Stimulated activated CD8-positive, alpha-beta memory T cell treated with anti-CD3 and anti-CD28 coated beads, Interleukin-12 subunit alpha, Interleukin-12 subunit beta, amount 100 ng/mL, for 24 hours (primary cell): ENCODE results near the gene TMTC2.

Experiments
- DNase-seq: peaks from one replicate; pipeline ENCODE4 v3.0.0-alpha.2; 2020; ENCODE audit errors: extremely low read depth

Gene TMTC2

DNA sequence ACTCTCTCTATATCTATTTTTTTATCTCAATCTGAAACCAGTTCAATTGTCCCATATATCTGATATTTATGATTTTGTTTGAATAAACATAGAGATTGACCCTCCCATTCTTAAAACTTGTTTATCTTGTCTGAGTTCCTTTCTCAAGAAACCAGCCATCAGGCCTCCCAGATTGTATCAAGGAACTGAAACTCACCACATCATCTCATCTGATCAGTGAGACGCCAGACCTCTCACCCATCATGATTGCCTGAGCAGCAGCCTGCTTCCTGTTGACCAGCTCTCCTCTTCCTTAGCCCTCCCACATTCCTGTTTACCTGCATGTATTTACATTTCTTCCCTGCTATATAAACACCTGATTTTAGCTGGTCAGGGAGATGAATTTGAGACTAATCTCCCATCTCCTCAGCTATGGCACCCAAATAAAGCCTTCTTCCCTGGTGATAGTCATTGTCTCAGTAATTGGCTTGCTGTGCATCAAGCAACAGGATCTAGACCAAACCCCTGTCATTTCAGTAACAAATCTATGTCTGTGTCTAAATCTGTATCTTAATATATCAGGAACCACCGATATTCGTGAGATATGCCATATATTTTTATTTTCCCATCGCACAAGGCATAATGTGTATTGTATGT, 323.6 kb downstream of the TMTC2 start:
- DNase-seq, result no peak

DNA sequence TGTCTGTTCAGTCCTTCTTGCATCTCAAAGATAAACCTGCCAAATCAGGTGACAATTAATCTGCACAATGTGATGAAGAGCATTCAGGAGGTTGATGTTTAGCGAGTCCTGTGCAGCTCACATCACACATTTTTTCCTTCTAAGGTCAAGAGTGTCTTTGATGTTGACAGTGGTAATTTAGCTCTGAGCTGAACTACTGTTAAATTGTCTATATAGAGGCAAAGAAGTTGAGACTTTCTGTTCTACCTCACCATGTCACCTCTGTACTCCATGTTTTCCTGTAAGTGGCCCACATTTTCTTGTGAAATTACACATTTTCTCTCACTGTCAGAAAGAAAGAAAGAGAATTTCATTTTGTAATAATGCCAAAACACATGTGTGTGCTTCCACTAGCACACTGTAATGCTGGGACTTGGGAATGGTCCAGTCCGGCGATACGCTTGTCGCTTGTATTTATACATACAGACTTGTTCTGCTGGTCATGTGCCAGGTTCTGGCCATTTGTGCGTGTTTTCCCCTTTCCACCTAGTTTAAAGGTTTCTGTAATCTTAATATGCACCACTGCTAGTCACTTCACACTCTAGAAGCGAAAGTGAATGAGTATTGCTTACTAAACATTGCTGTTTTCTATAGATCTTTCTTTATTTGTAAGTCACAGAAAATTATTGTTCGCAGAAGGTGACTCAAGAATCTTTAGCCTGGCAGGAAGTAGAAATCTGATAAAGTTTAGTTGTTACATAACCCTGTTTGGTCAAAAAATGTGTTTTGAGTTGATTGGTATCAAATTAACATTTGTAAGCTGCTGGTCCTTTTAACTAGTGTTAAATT, 328.9 kb downstream of the TMTC2 start:
- DNase-seq, result no peak

DNA sequence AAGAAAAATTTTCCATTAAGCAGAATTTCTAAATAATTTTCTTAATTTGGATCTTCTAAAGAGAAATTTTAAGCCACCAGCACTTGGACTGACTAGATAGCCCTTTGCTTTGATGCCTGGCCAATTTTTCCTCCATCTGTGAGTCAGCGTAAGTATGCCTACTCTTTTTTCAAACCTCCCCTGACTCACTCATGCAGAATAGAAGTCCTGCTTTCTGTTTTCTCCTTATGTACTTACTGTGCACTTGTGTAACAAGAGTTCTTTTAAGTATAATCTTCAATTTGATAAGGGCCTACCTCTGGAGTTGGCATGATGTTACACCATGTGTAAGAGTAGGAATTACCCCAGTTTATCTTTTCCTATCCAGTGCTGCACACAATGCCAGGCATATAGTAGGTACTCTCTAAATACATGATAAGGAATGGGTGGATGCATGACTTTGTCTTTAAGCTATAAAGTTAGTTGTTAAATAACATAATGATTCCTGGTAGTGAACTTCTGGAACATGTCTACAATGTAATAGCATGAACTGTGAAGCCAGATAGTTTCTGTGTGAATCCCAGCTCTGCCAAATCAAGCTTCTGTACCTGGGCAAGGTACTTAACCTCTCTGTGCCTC, 329.6 kb downstream of the TMTC2 start:
- no peak for DNase-seq

DNA sequence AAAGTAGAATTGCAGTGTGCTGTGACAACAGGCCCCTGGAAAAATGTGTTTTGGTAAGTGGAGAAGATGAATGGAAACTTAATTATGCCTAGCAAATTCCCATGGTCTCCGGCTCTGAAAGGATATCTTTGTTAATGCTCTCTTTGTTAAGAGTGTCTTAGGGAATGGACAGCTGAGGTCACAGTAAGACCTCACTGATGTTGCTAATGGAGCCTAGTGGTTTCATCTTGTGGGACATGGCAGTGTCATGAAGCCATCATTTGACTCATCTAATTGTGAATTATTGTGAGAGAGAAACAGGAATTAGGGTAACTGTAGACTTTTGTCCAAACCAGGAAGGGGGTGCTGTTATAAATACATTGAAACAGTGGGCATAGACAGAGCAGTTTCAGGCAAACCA, 330.3 kb downstream of the TMTC2 start:
- DNase-seq, result no peak

DNA sequence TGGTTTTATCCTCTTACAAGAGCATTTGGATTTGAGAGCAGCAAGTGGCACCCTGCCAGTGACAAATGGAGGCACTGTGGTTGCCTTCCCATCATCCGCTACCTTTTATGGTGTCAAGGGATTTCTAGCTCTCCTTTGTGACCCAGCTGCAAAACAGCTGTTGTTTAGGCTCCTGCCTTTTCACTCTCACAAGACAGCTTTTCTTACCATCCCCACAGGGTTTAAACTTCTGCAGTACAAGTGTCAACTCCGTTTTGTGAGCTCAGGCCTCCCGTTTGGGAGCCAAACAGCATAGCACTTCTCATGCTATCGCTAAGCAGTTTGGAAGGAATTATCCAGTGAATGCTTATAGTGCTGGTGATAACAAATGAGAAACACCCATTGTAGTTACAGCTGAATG, 331.4 kb downstream of the TMTC2 start:
- DNase-seq, result no peak

DNA sequence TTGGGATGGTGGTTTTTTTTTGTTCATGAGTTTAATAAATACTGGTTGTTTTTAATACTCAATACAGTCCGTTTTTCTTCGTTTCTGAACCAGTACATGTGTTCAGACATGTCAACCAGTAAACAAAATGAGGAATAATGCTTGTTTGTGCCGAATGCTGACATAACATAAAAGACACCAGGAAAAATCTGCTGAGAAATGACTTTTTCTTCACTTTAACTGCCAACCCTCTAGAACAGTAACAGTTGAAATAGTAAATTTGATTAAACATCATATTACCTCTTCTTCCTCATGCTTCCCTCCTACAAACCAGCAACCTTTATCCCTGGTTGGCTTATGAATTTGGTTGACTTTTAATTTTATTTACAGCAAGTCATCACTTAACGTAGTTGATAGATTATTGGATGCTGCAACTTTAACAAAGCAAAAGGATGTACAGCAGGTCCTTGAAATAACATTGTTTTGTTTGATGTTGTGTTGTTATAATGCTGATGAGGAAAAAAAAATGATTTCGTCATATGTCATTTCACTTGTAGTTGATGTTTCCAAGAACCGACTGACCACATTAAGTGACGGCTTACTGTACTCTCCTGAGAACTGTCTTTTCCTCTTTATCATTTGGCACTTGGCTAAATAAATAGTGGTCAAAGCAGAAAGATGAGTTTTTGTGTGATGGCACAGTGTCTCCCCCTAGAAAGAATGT, 340.5 kb downstream of the TMTC2 start:
- DNase-seq, result no peak

DNA sequence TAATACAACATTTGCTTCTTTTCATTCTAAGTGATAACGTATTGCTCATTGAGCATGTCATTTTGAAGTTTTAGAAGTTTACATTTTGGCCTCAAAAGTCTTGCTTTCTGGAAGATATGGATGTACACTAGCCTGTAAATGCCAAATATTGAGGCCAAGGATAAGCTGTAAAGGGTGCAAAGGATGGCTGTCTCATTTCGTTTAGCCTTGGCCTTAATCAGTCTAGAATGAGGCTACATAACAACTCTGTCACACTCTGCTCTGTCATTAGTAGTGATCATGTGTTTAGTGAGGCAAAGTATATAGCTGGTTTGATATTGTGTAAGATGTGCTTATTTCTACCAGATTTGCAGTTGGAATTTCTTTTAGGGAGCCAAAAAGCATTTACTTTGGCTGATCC, 344.5 kb downstream of the TMTC2 start:
- no peak for DNase-seq

DNA sequence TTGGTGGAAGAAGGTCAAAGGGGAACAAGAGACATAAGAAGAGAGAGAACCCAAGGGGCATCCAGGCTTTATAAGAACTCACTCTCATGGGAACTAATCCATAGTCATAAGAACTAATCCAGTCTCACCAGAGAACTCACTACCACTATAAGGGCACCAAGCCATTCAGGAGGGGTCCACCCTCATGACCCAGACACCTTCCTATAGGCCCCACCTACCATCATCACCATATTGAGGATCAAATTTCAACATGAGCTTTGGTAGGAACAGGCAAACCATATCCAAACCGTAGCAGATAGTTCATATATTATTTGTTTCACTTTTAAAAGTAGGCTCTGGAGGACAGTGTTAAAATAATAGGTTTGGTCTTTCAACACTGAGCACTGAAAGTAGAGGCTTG, 350.1 kb downstream of the TMTC2 start:
- DNase-seq, result no peak

DNA sequence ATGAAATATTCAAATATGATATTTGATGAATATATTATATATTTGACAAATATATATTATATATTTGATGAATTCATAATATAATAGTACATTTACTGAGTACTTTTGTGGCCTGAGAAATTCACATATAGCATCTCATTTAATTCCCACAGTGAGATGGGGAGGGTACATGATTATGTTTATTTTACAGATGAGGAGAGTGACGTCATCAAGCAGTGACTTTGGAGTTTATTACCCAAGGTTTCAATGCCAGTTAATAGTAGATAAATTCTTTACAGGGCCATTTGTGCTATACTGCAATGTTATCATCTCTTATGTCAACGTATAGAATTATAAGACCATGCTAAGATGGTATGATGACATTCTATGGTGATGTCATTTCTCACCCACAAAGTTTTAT, 352.7 kb downstream of the TMTC2 start:
- no peak for DNase-seq

DNA sequence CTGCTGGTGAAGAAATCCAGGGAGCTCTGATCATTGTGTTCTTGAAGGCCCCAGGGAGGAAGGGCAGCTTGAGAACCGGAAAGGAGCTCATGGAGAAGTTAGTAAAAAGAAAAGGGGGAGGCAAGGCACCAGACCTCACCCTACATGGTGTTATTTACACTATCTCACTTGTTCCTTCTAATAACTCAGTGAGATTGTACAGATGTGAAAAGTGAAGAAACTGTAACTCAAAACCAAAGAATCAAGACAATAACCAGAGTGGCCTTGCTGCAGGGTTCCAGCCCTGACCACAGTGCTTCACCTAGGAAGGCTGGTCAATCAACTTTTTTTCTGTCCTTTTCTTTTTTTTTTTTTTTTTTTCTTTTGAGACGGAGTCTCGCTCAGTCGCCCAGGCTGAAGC, 353.6 kb downstream of the TMTC2 start:
- no peak for DNase-seq

DNA sequence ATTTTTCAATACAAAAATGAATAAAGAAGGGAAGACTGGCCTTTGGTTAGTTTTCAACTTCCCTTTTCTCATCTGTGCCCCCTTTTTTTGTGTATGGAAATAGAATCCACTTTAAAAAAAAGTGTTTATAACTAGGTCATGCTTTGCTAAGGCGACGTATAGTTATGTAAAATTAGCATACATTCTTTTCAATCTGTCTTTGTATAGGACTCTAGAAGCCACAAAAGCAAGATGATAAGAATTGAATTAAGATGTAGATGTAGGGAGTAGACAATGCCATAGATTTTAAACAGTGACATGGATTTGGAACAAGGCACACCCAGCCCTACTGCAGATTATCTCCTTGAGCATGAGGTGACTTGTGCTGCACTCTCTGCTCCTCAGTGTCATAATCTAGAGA, 354.3 kb downstream of the TMTC2 start:
- DNase-seq, result no peak

DNA sequence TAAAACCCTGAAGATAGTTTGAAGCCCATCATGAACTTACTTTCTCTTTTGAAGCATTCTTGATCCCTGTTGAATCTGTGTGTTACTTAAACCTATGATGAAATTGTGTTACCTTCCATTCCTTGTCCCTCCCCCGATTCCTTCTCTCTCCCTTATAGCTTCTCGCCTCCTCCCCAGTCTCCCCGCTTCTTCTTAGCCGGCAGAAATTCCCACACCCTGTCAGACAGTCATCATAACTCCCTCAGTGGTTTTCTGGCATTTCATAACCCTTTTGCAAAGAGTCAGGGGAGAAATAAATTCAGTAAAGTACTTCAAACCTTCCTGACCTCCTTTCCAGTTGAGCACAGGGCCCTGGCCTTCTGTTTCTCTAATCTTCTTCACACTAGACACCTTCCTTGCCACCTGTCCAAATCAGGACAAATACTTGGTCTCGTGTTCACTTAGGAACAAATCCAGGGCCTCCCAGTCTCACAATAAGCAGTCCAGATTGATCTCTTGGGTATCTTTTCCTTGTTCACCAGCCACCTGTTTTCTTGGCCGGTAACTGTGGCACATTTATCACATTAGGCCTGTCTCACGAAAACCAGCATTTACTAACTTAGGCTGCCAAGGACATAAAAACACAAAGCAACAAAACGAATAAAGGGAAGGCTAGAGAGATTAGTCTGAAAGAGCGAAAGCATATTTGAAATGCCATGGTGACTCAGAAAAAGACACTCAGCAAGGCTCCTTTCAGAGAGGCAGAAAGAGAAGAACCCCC, 355.9 kb downstream of the TMTC2 start:
- no peak for DNase-seq

DNA sequence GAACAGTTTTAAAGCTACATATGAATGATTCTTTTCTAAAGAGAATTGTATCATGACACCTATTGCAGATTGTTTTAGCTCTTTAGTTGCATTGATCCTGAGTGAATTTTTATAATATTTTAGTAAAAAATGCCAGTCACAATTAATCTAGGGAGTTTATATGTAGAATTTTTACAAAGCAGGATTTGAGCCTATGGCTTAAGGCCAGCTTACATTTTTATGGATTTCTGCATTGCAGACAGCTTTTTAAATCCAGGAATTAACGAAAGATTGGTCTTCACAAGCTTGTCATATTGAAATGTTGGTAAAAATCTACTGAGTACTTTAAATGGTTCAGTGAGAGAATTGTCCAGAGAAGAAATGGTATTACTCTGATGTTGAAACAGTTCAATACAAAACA, 358.0 kb downstream of the TMTC2 start:
- DNase-seq, result no peak

DNA sequence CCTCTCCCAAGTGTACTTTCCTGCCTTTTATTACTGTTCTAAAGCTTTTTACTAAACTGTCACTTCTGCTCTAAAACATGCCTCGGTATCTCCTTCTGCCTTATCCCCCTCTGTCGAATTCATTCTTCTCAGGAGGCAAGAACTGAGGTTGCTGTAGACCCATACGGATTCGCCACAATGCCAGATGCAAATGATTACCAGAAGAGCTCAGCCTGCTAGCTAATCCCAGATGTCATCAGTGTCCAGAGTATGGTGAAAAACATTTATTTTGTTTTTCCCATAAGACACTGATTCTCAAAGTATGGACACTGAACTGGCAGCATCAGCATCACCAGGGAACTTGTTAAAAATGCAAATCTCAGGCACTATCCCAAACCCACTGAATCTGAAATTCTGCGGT, 359.3 kb downstream of the TMTC2 start:
- DNase-seq, result no peak

DNA sequence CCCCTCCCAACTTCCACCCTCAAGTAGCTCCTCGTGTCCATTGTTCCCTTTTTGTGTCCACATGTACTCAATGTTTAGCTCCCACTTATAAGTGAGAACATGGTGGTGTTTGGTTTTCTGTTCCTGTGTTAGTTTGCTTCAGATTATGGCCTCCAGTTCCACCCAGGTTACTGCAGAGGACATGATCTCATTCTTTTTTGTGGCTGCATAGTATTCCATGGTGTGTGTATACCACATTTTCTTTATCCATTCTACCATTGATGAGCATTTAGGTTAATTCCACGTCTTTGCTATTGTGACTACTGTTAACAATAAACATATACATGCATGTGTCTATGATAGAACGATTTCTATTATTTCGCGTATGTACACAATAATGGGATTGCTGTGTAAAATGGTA, 362.6 kb downstream of the TMTC2 start:
- DNase-seq, result no peak

DNA sequence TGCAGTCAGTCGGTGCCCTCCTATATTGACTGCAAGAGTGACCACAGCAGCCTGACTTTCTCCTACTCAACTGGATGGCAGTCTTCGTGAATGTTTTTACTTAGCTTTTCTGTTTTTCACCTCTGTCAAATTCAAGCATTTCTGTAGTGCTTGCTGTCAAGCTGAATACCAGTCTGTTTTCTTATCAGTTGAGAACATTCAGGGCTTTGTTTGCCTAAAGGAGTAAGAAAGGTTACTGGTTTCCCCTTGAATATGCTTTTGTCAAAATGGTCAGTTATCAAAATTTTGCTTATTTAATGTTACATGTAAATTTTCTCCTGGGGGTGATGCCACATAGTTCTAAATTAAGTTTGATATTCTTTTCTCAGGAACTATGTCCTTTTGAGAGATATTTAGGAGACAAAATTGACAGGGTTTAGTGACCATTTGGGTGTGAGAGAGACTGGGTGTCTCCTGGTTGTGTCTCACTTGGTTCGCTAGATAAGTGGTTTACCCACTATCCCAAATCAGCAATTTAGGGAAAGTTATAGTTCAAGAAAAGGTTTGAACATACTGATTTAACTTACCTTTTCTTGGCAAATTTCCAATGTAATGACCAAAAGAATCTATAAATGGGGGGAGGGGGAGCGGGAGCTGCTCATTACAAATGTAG, 366.3 kb downstream of the TMTC2 start:
- no peak for DNase-seq

DNA sequence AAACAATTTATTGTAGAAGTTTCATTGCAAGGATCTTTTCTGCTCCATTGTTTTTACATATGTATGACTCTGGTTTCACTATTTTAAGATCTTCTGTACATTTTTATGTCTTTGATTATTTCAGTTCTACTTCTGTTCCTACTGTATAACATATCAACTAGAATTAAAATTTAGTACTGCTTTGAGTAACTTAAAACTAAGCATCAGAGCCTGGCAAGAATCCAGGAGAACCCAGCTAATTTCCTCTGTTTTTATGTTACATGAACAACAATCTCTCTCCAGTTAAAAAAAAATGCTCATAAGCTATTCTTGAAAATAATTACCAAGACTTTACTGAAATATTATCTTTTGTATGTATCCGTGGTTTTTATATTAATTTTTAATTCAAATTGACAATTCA, 370.7 kb downstream of the TMTC2 start:
- DNase-seq, result no peak

DNA sequence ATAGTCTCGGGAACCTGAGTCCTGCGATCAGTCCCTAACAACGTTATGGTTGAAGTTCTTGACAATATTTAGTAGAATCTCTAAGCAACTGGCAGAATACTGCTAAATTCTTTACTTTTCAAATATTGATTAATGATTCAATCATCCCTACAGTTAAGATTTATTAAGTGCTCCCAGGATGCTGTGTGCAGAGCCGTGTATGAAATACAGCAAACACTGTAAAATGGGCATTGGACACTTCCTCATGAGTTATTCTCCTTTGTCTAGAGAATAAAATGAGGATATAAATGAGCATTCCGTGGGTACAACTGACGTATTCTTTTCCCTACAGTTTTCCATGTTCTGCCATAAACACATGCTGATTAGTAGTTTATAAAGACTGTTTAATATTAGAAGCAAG, 372.4 kb downstream of the TMTC2 start:
- DNase-seq, result no peak

DNA sequence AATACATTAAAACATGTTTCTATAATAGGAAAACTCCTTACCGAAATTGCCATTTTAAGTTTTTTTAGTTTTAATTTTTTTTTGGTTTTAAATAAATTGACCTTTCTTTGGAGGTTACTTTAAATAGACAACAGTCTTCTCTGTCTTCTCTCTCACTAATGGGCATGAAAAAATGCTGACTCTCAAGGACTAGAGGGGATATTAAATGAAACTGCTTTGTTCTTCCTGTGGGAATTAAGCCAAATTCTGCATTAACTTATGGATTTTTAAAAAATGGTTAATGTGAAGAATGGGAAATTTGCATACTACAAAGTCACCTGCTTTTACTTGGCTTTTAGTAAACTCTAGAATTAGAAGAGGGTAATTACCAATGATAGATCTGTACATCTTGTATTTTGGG, 378.9 kb downstream of the TMTC2 start:
- no peak for DNase-seq

DNA sequence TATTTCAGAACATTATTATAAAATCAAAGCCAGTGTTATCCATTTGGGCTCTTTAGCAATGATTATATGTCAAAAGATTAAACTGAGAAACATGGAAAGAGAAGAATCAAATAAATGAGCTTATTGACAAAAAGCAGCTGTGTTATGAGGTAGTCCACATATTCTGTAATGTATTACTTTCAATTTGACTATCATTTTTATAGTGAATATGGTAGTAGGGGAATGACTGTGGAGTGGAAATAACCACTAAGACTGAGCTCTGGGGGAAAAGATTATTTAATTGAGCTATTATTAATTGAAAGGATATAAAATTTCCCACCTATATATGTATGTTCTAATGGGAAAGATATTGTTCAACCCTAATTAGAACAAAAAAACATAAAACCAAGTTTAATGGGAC, 381.3 kb downstream of the TMTC2 start:
- no peak for DNase-seq

DNA sequence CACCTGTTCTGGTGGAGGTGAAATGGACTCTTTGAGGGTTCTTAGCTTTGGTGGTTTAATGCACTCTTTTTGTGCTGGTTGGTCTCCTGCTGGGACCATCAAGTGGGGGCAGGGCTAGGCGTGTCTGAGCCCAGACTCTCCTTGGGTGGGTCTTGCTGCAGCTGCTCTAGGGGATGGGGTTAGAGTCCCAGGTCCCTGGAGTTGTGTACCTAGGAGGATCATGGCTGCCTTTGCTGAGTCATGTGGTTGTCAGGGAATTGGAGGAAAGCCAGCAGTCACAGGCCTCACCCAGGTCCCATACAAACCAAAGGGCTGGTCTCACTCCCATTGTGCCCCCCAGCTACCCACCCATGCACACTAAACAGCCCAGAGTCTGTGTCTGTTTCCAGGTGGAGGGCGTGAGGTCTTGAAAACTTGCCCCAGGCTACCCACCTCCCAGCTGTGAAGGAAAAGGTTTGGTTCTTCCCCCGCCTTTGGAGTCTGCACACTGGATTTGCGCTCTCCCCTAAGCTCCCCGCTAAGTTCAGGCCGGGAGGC, 387.7 kb downstream of the TMTC2 start:
- DNase-seq, result no peak
